ENCODE data around the gene AAK1.

DNA sequence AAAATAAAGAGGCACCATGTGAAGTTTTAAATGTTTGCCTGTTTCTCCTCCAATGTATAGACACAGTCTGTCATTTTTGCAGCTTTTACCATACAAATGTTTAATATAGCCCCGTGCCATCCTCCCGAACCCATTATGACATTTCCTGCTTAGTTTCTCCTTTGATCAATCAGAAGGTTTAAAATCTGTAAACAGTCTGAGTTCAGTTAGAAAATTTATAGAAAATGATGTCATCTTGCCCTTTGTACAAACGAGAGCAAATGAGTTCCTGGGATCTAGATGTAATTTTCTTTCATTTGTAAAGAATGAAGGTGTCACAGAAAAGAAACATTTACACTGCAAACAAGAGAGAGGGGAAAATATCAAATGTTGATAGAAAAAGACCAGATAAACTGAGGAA lies 143.6 kb downstream of the AAK1 start:
- TF ChIP-seq EZH2 (IDR thresholded peaks at IDR 0.05; ENCODE audit: low read length, missing control alignments) (no peak), CTCF (conservative IDR thresholded peaks at IDR 0.05 in 1 of 2, IDR thresholded peaks at IDR 0.05 in 1 of 2; ENCODE audit: low read depth in 1 of 2, low read length in 2 of 2) (no peak)

Data from fibroblast of lung (primary cell).